ENCODE results near the gene TECPR1.

TECPR1 gene

GRCh38 chr7:98209166-98209920 is 42.7 kb downstream of the TECPR1 start:
- no peak for DNase-seq

GRCh38 chr7:98206451-98207330 is 45.3 kb downstream of the TECPR1 start:
- DNase-seq = peak; percentile 36

- peak; percentile 42 for DNase-seq
Measured at GRCh38 chr7:98205162-98205845, 46.7 kb downstream of the TECPR1 start.

- peak; percentile 38 for DNase-seq
Measured at GRCh38 chr7:98204670-98205069, 47.4 kb downstream of the TECPR1 start.

GRCh38 chr7:98203964-98204605 is 47.9 kb downstream of the TECPR1 start:
- DNase-seq = peak; percentile 40

- DNase-seq = peak; percentile 67
Measured at GRCh38 chr7:98203261-98203963, 48.6 kb downstream of the TECPR1 start.

GRCh38 chr7:98202367-98203195 is 49.5 kb downstream of the TECPR1 start:
- DNase-seq = peak; percentile 82

- DNase-seq = peak; percentile 54
Measured at GRCh38 chr7:98200364-98200763, 51.7 kb downstream of the TECPR1 start.

GRCh38 chr7:98199131-98199530 is 52.9 kb downstream of the TECPR1 start:
- no peak for DNase-seq

GRCh38 chr7:98196706-98197605 is 55.1 kb downstream of the TECPR1 start:
- DNase-seq = peak; percentile 15

GRCh38 chr7:98194672-98195457 is 57.2 kb downstream of the TECPR1 start:
- peak; percentile 34 for DNase-seq

GRCh38 chr7:98194186-98194585 is 57.8 kb downstream of the TECPR1 start:
- DNase-seq = no peak

- peak; percentile 39 for DNase-seq
Measured at GRCh38 chr7:98193474-98194180, 58.4 kb downstream of the TECPR1 start.

GRCh38 chr7:98192781-98193457 is 59.1 kb downstream of the TECPR1 start:
- DNase-seq = peak; percentile 37

- DNase-seq = peak; percentile 29
Measured at GRCh38 chr7:98191668-98192431, 60.2 kb downstream of the TECPR1 start.

GRCh38 chr7:98189559-98189958 is 62.5 kb downstream of the TECPR1 start:
- peak; percentile 23 for DNase-seq

- DNase-seq = no peak
Measured at GRCh38 chr7:98187138-98187502, 64.9 kb downstream of the TECPR1 start.
